Psoas muscle (tissue), 8 donors: ENCODE measurements around the gene TNC. TPM values are rescaled to one million over a fixed set of nuclear protein-coding genes. Genes with fewer than 3 reads are reported as not detected.

ENCODE experiments used
- ATAC-seq, 4 donors: fragments of 200-7000 bp; cut with Tn5 transposase; one replicate each; pipeline ENCODE4 v1.9.1; 2020; ENCODE audit warnings: moderate library complexity in 3 of 4, mild to moderate bottlenecking in 2 of 4
- DNase-seq, 2 donors: peaks; one replicate each; pipeline ENCODE4 v3.0.0-alpha.2; 2020
- H3K27ac ChIP-seq: fragments of 200-600 bp; one replicate; pipeline ENCODE4 v1.8.0; 2022
- H3K27me3 ChIP-seq, 3 donors: fragments of 200-600 bp in 1 of 3; one replicate each; pipeline versions ENCODE4 v1.6.1 to v1.8.0; 2013 to 2022; ENCODE audit warnings: low read length in 2 of 3, mild to moderate bottlenecking in 2 of 3, moderate library complexity in 1 of 3; ENCODE audit not compliant: insufficient read depth in 3 of 3
- H3K36me3 ChIP-seq, 2 donors: fragments of 200-600 bp in 1 of 2; one replicate each; pipeline versions ENCODE4 v1.6.1 to v1.8.0; 2013 to 2022; ENCODE audit warnings: low read depth in 1 of 2, mild to moderate bottlenecking in 1 of 2, moderate library complexity in 1 of 2; ENCODE audit not compliant: insufficient read depth in 1 of 2
- H3K4me1 ChIP-seq: fragments of 200-600 bp; one replicate; pipeline ENCODE4 v1.8.0; 2022
- H3K4me3 ChIP-seq: fragments of 200-600 bp; one replicate; pipeline ENCODE4 v1.8.0; 2022; ENCODE audit warnings: mild to moderate bottlenecking
- H3K9me3 ChIP-seq: fragments of 200-600 bp; one replicate; pipeline ENCODE4 v1.8.0; 2022
- CTCF ChIP-seq: fragments of 200-600 bp; IDR thresholded peaks from one replicate; pipeline ENCODE4 v1.8.0; 2022; ENCODE audit warnings: antibody characterized with exemption
- WGBS, 3 donors: extraction: QIAGEN DNeasy Blood & Tissue Kit; methylation state at CpG; one replicate each; pipeline versions ENCODE4 v1.1.6 to v1.1.7; 2013; 5-methylcytosine and 5-hydroxymethylcytosine counted together
- intact Hi-C, 2 donors: fragments of 100-400 bp; cut with DNase I; formaldehyde crosslinking; loops; one replicate each; pipeline versions ENCODE4 v1.11.0 to v1.14.2; 2022
- polyA plus RNA-seq, 3 donors: library from polyadenylated mRNA; stranded (reverse); fragments of 200-250 nt; gene quantifications; one replicate each; pipeline ENCODE4 v1.2.3, GENCODE V29; 2013
- total RNA-seq, 4 donors: library from RNA; stranded (reverse); fragmentation: NEBNext Ultra II Directional in 2 of 4; extraction: Animal tissue kit (Norgen Biotek cat#: 25700) in 2 of 4; gene quantifications; one replicate each; pipeline versions ENCODE4 v1.2.1 to v1.2.4, GENCODE V29; 2021 to 2023
- donor health status: healthy with polysubstance abuse.
- donor health status: DM: no; HTN: no; CAD: no; lungs with moderate emphysema.
- donor health status: Bipolar disorder and iron deficiency.
- donor health status: healthy.
- donor health status: DM: yes; HTN: yes; CAD: no.
- donor health status: DM: no; HTN: no; CAD: no.
- donor health status: DM: no; HTN: no; CAD: no.
- donor health status: DM: yes; HTN: yes; CAD: no.

TNC gene
- total and polyA plus RNA-seq, 7 donors, result 1.0 to 94.7 (median 2.8) TPM

- WGBS, 3 donors, result 65 to 75% (median 74%) methylated on average over 5 of the region's 5 CpGs
- no peaks in the 10 kb centered on the region for H3K9me3 ChIP-seq
- H3K27ac ChIP-seq, result no peak overlapping the region
- no peak overlapping the region for H3K4me3 ChIP-seq
- ATAC-seq (no peak), DNase-seq (no peak)
- TF ChIP-seq CTCF, result no peak
- peaks cover 0 to 5% (median 0%) of the 10 kb centered on the region in 3 donors for H3K27me3 ChIP-seq
- intact Hi-C loops, result loop anchor here (10.0 kb wide), 2 partner anchors 332 to 508 kb away; partner anchors contain the start of gene TEX48 (in 1 of the 2)
- no peaks in the 10 kb centered on the region for H3K36me3 ChIP-seq
- no peaks in the 10 kb centered on the region for H3K4me1 ChIP-seq
Observed at GRCh38 chr9:115016344-115016743, 101.6 kb downstream of the TNC start.

- H3K9me3 ChIP-seq, result no peaks in the 10 kb centered on the region
- H3K36me3 ChIP-seq, result no peaks in the 10 kb centered on the region
- H3K4me3 ChIP-seq, result no peak overlapping the region
- no peaks in the 10 kb centered on the region for H3K4me1 ChIP-seq
- H3K27ac ChIP-seq, result no peak overlapping the region
- peaks cover 0 to 5% (median 0%) of the 10 kb centered on the region in 3 donors for H3K27me3 ChIP-seq
- peak; percentile 38 for TF ChIP-seq CTCF
- intact Hi-C loops, result loop anchor here (2.0 to 10.0 kb wide), 4 partner anchors 276 to 608 kb away; partner anchors contain the start of gene TEX48 (in 1 of the 2)
- no peak for ATAC-seq
- no peak for DNase-seq
- 65 to 69% (median 66%) methylated on average over 4 of the region's 4 CpGs for WGBS, 3 donors
Observed at GRCh38 chr9:115015018-115015635, 102.8 kb downstream of the TNC start.

- no peak overlapping the region for H3K4me3 ChIP-seq
- no peaks in the 10 kb centered on the region for H3K4me1 ChIP-seq
- WGBS, 3 donors, result 60 to 76% (median 71%) methylated on average over 3 of the region's 3 CpGs
- H3K27ac ChIP-seq, result no peak overlapping the region
- no peaks in the 10 kb centered on the region for H3K9me3 ChIP-seq
- H3K27me3 ChIP-seq, result peaks cover 0 to 5% (median 0%) of the 10 kb centered on the region in 3 donors
- intact Hi-C loops, result loop anchor here (2.0 to 10.0 kb wide), 9 partner anchors 102 to 608 kb away; partner anchors contain the start of gene TEX48 (in 2 of the 2)
- ATAC-seq (no peak), DNase-seq (no peak)
- TF ChIP-seq CTCF, result no peak
- H3K36me3 ChIP-seq, result no peaks in the 10 kb centered on the region
Observed at GRCh38 chr9:115014438-115014837, 103.5 kb downstream of the TNC start.

GRCh38 chr9:115013998-115014397 is 104.0 kb downstream of the TNC start:
- no peaks in the 10 kb centered on the region for H3K36me3 ChIP-seq
- peak; percentile 56 to 77 for DNase-seq
- H3K27ac ChIP-seq, result no peak overlapping the region
- H3K4me1 ChIP-seq, result no peaks in the 10 kb centered on the region
- peaks cover 0 to 5% (median 0%) of the 10 kb centered on the region in 3 donors for H3K27me3 ChIP-seq
- intact Hi-C loops, result loop anchor here (2.0 to 10.0 kb wide), 9 partner anchors 102 to 607 kb away; partner anchors contain the start of gene TEX48 (in 2 of the 2)
- ATAC-seq, result peak; percentile 61 to 74 (median 70)
- TF ChIP-seq CTCF, result peak; percentile 78
- H3K9me3 ChIP-seq, result no peaks in the 10 kb centered on the region
- H3K4me3 ChIP-seq, result no peak overlapping the region
- WGBS, 3 donors, result 1 to 2% (median 2%) methylated on average over 3 of the region's 3 CpGs
